Esophagus muscularis mucosa (tissue), 4 donors: ENCODE measurements around the gene ZFAND4.

Experiments
- CTCF ChIP-seq, 3 experiments: fragments of 200-600 bp in 2 of 3; fragments of 450-650 bp in 1 of 3; sonication (generic) in 2 of 3; IDR thresholded peaks; one replicate each; pipeline ENCODE4 v1.5.1; 2017 to 2019; ENCODE audit warnings: antibody characterized with exemption in 3 of 3, mild to moderate bottlenecking in 2 of 3, moderate library complexity in 1 of 3
- EP300 ChIP-seq: sonication (generic); formaldehyde crosslinking; IDR thresholded peaks from one replicate; pipeline ENCODE4 v1.6.1; 2017; ENCODE audit warnings: antibody characterized with exemption
- POLR2A ChIP-seq: fragments of 450-650 bp; IDR thresholded peaks from one replicate; pipeline ENCODE4 v1.6.1; 2017; ENCODE audit warnings: antibody characterized with exemption, moderate library complexity, mild to moderate bottlenecking, low read depth

GRCh38 chr10:45608052-45608451, 64.5 kb downstream of the ZFAND4 start:
- TF ChIP-seq CTCF (IDR thresholded peaks at IDR 0.05) (no peak), EP300 (no peak), POLR2A (no peak)
